HUES48 (cell line): ENCODE data around the gene GPN3.
"Not testable (repeated sequence)": the region's sequence is repeated elsewhere in the genome, so short reads cannot be mapped to it uniquely, and the experiment has no call there.

Experiments
- H3K27ac ChIP-seq: one replicate; pipeline ENCODE4 v1.7.0; 2013; ENCODE audit warnings: low read depth, low read length, inconsistent platforms
- H3K27me3 ChIP-seq: 2 replicates; pipeline ENCODE4 v1.6.1; 2013; ENCODE audit warnings: mild to moderate bottlenecking, low read length; ENCODE audit not compliant: control insufficient read depth, insufficient read depth
- H3K36me3 ChIP-seq: 2 replicates; pipeline ENCODE4 v1.6.1; 2013; ENCODE audit warnings: low read length; ENCODE audit not compliant: control insufficient read depth, insufficient read depth
- H3K4me1 ChIP-seq: 2 replicates; pipeline ENCODE4 v1.6.1; 2013; ENCODE audit warnings: mild to moderate bottlenecking, low read length; ENCODE audit not compliant: control insufficient read depth, insufficient read depth
- H3K4me3 ChIP-seq: 2 replicates; pipeline ENCODE4 v1.5.1; 2013; ENCODE audit warnings: mild to moderate bottlenecking, low read depth, low read length
- H3K9ac ChIP-seq: 2 replicates; pipeline ENCODE4 v1.6.1; 2013; ENCODE audit warnings: mild to moderate bottlenecking, low read depth, low read length, moderate library complexity
- H3K9me3 ChIP-seq: 2 replicates; pipeline ENCODE4 v1.6.1; 2013; ENCODE audit warnings: low read length; ENCODE audit not compliant: control insufficient read depth, insufficient read depth

Gene GPN3

DNA sequence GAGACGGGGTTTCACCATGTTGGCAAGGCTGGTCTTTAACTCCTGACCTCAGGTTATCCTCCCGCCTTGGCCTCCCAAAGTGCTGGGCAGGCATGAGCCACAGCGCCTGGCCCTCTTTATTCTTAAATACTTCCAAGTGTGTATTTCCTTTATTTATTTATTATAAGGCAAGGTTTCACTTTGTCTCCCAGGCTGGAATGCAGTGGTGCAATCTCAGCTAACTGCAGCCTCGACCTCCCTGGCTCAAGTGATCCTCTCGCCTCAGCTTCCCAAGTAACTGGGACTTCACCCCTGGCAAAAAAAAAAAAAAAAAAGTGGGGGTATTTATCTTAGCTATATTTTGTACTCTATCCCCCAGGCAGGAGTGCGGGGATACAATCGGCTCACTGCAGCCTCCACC lies 7.4 kb upstream of the GPN3 start:
- no peaks in the 10 kb centered on the region for H3K4me1 ChIP-seq
- H3K9me3 ChIP-seq: no peaks in the 10 kb centered on the region
- no peaks in the 10 kb centered on the region for H3K27me3 ChIP-seq
- no peak overlapping the region for H3K9ac ChIP-seq
- H3K4me3 ChIP-seq: no peak overlapping the region
- H3K36me3 ChIP-seq: peaks cover 11% of the 10 kb centered on the region
- no peak overlapping the region for H3K27ac ChIP-seq

DNA sequence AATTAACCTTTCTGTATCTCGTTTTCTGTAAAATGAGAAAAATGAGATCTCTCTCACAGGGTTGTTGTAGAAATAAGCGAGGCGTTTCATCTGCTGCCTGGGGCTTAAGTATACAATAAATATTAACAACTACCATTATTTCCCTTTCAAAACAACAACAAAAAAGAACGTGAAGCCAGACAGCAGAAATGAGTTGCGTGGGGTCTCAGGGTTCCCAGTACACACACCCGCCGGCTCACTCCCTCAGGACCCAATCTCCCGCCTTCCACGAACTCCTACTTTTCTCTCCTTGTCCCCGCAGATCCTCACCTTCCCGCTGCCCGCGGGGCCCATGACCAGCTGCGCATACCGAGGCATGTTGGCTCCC lies 227 bp downstream of the GPN3 start:
- Histone ChIP-seq H3K27me3 (no peaks in the 10 kb centered on the region), H3K36me3 (peaks cover 22% of the 10 kb centered on the region)

DNA sequence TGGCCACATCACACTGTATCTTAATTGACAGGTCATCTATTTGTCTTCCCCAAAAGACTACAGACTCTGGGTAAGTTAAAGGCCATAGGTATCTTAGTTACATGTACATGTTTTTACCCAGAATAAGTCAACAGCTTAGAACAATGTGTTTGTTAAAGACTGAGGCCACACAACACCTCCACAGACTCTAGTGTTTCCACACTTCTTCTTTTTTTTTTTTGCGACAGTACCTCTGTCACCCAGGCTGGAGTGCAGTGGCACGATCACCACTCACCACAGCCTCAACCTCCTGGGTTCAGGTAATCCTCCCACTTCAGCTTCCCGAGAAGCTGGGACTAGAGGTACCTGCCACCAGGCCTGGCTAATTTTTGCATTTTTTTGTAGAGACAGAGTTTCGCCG lies 1.3 kb downstream of the GPN3 start:
- Histone ChIP-seq H3K27me3 (no peaks in the 10 kb centered on the region), H3K36me3 (peaks cover 29% of the 10 kb centered on the region), H3K27ac (no peak overlapping the region), H3K9me3 (no peaks in the 10 kb centered on the region), H3K4me3 (peak overlapping the region; percentile 90), H3K4me1 (0 out of 2 replicates have a peak, but pooled peaks cover 5% of the 10 kb centered on the region), H3K9ac (no peak overlapping the region; the same call in 1 of the 2 replicates)

More for the DNA sequence above, 227 bp downstream of the GPN3 start:
- 0 out of 2 replicates have a peak, but pooled peaks cover 5% of the 10 kb centered on the region for H3K4me1 ChIP-seq
- H3K9me3 ChIP-seq: no peaks in the 10 kb centered on the region
- H3K27ac ChIP-seq: peak overlapping the region; percentile 97
- peak overlapping the region; percentile 91 for H3K9ac ChIP-seq
- peak overlapping the region; percentile 90 for H3K4me3 ChIP-seq

- H3K9ac ChIP-seq, H3K27me3 ChIP-seq, H3K9me3 ChIP-seq, H3K4me3 ChIP-seq, H3K4me1 ChIP-seq, H3K27ac ChIP-seq: not testable (repeated sequence)
- peaks cover 40% of the 10 kb centered on the region for H3K36me3 ChIP-seq
Observed at GRCh38 chr12:110465765-110466164, 2.3 kb downstream of the GPN3 start.

DNA sequence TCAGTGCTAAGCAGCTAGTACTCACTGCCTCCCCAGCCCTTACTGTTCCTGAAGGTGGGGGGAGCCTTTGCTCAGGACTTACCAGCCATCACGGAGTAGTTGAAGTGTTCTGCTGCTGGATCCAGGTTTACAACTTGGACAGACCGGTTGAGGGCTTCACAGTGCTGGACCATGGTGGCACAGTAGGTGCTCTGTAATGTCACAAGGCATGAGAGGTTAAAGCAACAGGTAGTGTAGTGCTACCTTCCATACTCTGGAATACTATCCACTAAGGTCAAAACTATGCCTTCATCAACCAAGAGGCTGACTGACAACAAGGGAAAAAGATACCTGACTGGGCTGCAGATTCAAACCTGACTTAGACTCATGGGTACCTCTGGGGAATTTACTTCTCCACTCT lies 3.0 kb downstream of the GPN3 start:
- H3K36me3 ChIP-seq: peaks cover 46% of the 10 kb centered on the region
- H3K27ac ChIP-seq: no peak overlapping the region
- no peaks in the 10 kb centered on the region for H3K27me3 ChIP-seq
- no peak overlapping the region for H3K4me3 ChIP-seq
- H3K9ac ChIP-seq: no peak overlapping the region
- no peaks in the 10 kb centered on the region for H3K9me3 ChIP-seq
- H3K4me1 ChIP-seq: 0 out of 2 replicates have a peak, but pooled peaks cover 5% of the 10 kb centered on the region

DNA sequence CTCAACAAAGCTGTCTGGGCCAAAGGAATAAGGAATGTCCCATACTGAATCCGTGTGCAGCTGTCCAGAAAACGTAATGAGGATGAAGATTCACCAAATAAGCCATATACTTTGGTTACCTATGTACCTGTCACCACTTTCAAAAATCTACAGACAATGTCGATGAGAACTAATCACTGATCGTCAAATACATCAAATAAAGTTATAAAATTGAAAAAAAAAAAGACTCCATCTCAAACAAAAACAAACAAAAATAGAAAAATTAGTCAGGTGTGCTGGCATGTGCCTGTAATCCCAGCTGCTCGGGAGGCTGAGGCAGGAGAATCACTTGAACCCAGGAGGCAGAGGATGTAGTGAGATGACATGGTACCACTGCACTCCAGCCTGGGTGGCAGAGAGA lies 6.9 kb downstream of the GPN3 start:
- not testable (repeated sequence) for H3K27ac ChIP-seq, H3K9ac ChIP-seq, H3K4me3 ChIP-seq, H3K27me3 ChIP-seq, H3K9me3 ChIP-seq, H3K4me1 ChIP-seq
- H3K36me3 ChIP-seq: peaks cover 80% of the 10 kb centered on the region

GRCh38 chr12:110458756-110459155 lies 9.3 kb downstream of the GPN3 start:
- H3K27ac ChIP-seq: no peak overlapping the region
- H3K27me3 ChIP-seq: no peaks in the 10 kb centered on the region
- H3K36me3 ChIP-seq: peaks cover 87% of the 10 kb centered on the region
- no peaks in the 10 kb centered on the region for H3K4me1 ChIP-seq
- no peak overlapping the region for H3K4me3 ChIP-seq
- no peaks in the 10 kb centered on the region for H3K9me3 ChIP-seq
- H3K9ac ChIP-seq: no peak overlapping the region

GRCh38 chr12:110453569-110454296 lies 14.3 kb downstream of the GPN3 start:
- Histone ChIP-seq H3K36me3 (peaks cover 70% of the 10 kb centered on the region), H3K9ac (no peak overlapping the region), H3K4me1 (no peaks in the 10 kb centered on the region), H3K4me3 (no peak overlapping the region), H3K9me3 (no peaks in the 10 kb centered on the region), H3K27me3 (no peaks in the 10 kb centered on the region), H3K27ac (no peak overlapping the region)

DNA sequence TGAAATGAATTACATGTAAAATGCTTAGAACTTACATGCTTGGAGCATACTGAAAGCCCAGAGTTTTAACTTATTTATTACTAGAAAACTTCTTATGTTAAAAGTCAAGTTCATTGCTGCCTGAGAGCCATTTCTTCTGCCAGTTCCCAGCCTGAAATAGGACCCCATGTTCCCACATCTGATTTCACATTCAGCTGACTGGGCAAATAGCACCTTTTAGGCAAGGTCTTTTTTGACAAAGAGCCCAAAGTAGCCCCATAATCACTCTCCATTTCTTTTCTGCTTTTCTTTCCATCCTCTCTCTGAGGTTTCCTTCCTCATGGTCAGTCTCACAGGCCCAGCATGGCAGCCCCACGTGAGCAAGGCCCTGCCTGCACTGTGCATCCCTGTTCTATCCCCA lies 16.8 kb downstream of the GPN3 start:
- Histone ChIP-seq H3K27me3 (no peaks in the 10 kb centered on the region), H3K36me3 (peaks cover 54% of the 10 kb centered on the region), H3K9me3 (no peaks in the 10 kb centered on the region), H3K27ac (no peak overlapping the region), H3K9ac (no peak overlapping the region), H3K4me3 (no peak overlapping the region), H3K4me1 (no peaks in the 10 kb centered on the region)

GRCh38 chr12:110449799-110450497 lies 18.1 kb downstream of the GPN3 start, which contains the start of gene ARPC3:
Gene ARPC3, minus strand, starts transcription at chr12:110450337. Its CDS starts 77 bp downstream, at chr12:110450260.
- Histone ChIP-seq H3K9me3 (no peaks in the 10 kb centered on the region), H3K4me3 (peak within 1 kb of the TSS; percentile 92), H3K4me1 (no peaks in the 10 kb centered on the region), H3K27me3 (no peaks in the 10 kb centered on the region), H3K36me3 (peaks cover 50% of the 10 kb centered on the region), H3K27ac (peak within 1 kb of the TSS; percentile 83), H3K9ac (peak within 1 kb of the TSS; percentile 68)

DNA sequence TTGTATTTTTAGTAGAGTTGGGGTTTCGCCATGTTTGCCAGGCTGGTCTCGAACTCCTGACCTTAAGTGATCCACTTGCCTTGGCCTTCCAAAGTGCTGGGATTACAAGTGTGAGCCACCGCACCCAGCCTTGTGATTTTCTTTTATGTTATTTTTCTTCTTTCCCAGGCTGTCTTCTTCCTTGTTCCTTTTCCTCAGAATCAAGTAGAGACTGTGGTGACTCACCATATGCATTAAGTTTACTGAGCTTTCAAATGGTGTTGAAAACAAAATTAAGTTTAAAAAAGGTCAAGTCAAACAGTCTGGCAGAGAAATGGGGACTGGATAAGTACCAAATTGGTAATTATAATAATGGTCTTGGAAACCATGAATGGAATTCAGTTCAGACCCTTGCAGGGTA lies 23.6 kb downstream of the GPN3 start:
- H3K36me3 ChIP-seq: peaks cover 49% of the 10 kb centered on the region
- no peaks in the 10 kb centered on the region for H3K9me3 ChIP-seq
- H3K4me3 ChIP-seq: no peak overlapping the region
- no peak overlapping the region for H3K27ac ChIP-seq
- H3K27me3 ChIP-seq: no peaks in the 10 kb centered on the region
- no peak overlapping the region for H3K9ac ChIP-seq
- H3K4me1 ChIP-seq: no peaks in the 10 kb centered on the region
